Endothelial cell of umbilical vein (primary cell): ENCODE results near the gene CARNS1. TPM values are rescaled to one million over a fixed set of nuclear protein-coding genes. Genes with fewer than 3 reads are reported as not detected.

ENCODE experiments used
- BruUV-seq: library from RNA; stranded (reverse); fragments of 400-500 nt; replicated peaks from 2 replicates; lab custom pipeline; 2021; lab: Mats Ljungman, UMichigan
- CTCF ChIA-PET: fragments of 300-600, 350-600 bp; sonication (Branson Sonifier 250); formaldehyde crosslinking; loops from one replicate; lab custom pipeline; 2021; ENCODE audit warnings: antibody characterized with exemption, inconsistent platforms; lab: Charles Lee
- POLR2A ChIA-PET: fragments of 300-600, 350-600 bp; sonication (Branson Sonifier 250); formaldehyde crosslinking; loops from one replicate; lab custom pipeline; 2021; ENCODE audit warnings: antibody characterized with exemption, inconsistent platforms; lab: Charles Lee
- DNase-seq: peaks from one replicate; pipeline ENCODE4 v3.0.0-alpha.2; 2011; ENCODE audit warnings: low read depth, low spot score
- FAIRE-seq: peaks from 2 replicates; lab custom pipeline; 2011; peaks lifted over from hg19 to GRCh38; lab: Jason Lieb, UNC
- H2AFZ ChIP-seq: 2 replicates; pipeline ENCODE4 v1.6.0; 2012; ENCODE audit warnings: low read depth, low read length, control low read depth, inconsistent platforms
- H3K27ac ChIP-seq: 2 replicates; pipeline ENCODE4 v1.5.1; 2011; ENCODE audit warnings: low read depth, mild to moderate bottlenecking, control low read depth, low read length, moderate library complexity; ENCODE audit not compliant: insufficient read depth
- H3K27me3 ChIP-seq, 2 experiments: 2 replicates each; pipeline versions ENCODE4 v1.6.0 to v1.6.1; 2011; ENCODE audit warnings: low read length in 2 of 2, mixed read lengths in 1 of 2; ENCODE audit not compliant: control insufficient read depth in 2 of 2, insufficient read depth in 2 of 2
- H3K36me3 ChIP-seq, 2 experiments: 2 replicates in 1 of 2; 3 replicates in 1 of 2; pipeline ENCODE4 v1.5.1; 2011; ENCODE audit warnings: low read length in 2 of 2, mild to moderate bottlenecking in 1 of 2, moderate library complexity in 1 of 2; ENCODE audit not compliant: control insufficient read depth in 2 of 2, insufficient read depth in 2 of 2; ENCODE audit errors: extremely low read depth in 1 of 2
- H3K4me1 ChIP-seq: 3 replicates; pipeline ENCODE4 v1.5.1; 2011; ENCODE audit warnings: mild to moderate bottlenecking, low read length; ENCODE audit not compliant: control insufficient read depth, insufficient read depth; ENCODE audit errors: extremely low read depth
- H3K4me2 ChIP-seq: 2 replicates; pipeline ENCODE4 v1.6.1; 2011; ENCODE audit warnings: low read length, control low read depth, mixed read lengths; ENCODE audit not compliant: insufficient read depth
- H3K4me3 ChIP-seq, 3 experiments: fragments of 200-600 bp in 1 of 3; sonication (generic), shearing (Covaris generic) in 1 of 3; replicated peaks in 1 of 3; 2 replicates each; pipeline ENCODE4 v1.5.1; 2011 to 2016; ENCODE audit warnings: control low read depth in 3 of 3, low read length in 3 of 3, mild to moderate bottlenecking in 2 of 3, inconsistent platforms in 1 of 3, low read depth in 1 of 3, moderate library complexity in 1 of 3; ENCODE audit not compliant: insufficient read depth in 1 of 3
- H3K79me2 ChIP-seq: 2 replicates; pipeline ENCODE4 v1.6.0; 2012; ENCODE audit warnings: low read length, inconsistent platforms; ENCODE audit not compliant: control insufficient read depth, insufficient read depth
- H3K9ac ChIP-seq: replicated peaks from 2 replicates; pipeline ENCODE3; 2011; ENCODE audit warnings: low read length, control low read depth; ENCODE audit not compliant: insufficient read depth; ENCODE audit errors: extremely low read depth
- H3K9me1 ChIP-seq: replicated peaks from 3 replicates; pipeline ENCODE4 v1.6.0; 2011; ENCODE audit warnings: mild to moderate bottlenecking, low read length; ENCODE audit not compliant: control insufficient read depth, insufficient read depth; ENCODE audit errors: extremely low read depth
- H3K9me3 ChIP-seq: replicated peaks from 2 replicates; pipeline ENCODE4 v1.5.1; 2012; ENCODE audit warnings: low read length, inconsistent platforms; ENCODE audit not compliant: control insufficient read depth, insufficient read depth
- H4K20me1 ChIP-seq: replicated peaks from 2 replicates; pipeline ENCODE3; 2011; ENCODE audit warnings: mild to moderate bottlenecking, low read length; ENCODE audit not compliant: control insufficient read depth, insufficient read depth; ENCODE audit errors: extremely low read depth
- EZH2 ChIP-seq: IDR thresholded peaks from 2 replicates; pipeline ENCODE4 v1.6.1; 2012; ENCODE audit warnings: borderline replicate concordance, low read depth, mild to moderate bottlenecking, moderate library complexity, low read length, inconsistent platforms; ENCODE audit not compliant: severe bottlenecking
- FOS ChIP-seq: IDR thresholded peaks from 2 replicates; pipeline ENCODE4 v1.6.1; 2011; ENCODE audit warnings: mild to moderate bottlenecking, low read length, moderate library complexity, borderline replicate concordance; ENCODE audit not compliant: insufficient read depth
- GATA2 ChIP-seq: IDR thresholded peaks from 2 replicates; pipeline ENCODE4 v1.7.0; 2011; ENCODE audit warnings: low read depth, mild to moderate bottlenecking, moderate library complexity, mixed read lengths, low read length; ENCODE audit not compliant: insufficient read length, insufficient read depth
- JUN ChIP-seq: IDR thresholded peaks from 2 replicates; pipeline ENCODE4 v1.6.1; 2011; ENCODE audit warnings: borderline replicate concordance, low read depth; ENCODE audit not compliant: insufficient read length, insufficient read depth
- MYC ChIP-seq: IDR thresholded peaks from one replicate; pipeline ENCODE4 v1.6.1; 2011; ENCODE audit warnings: mild to moderate bottlenecking, low read depth, low read length
- POLR2AphosphoS5 ChIP-seq: IDR thresholded peaks from 2 replicates; pipeline ENCODE4 v1.6.1; 2012; ENCODE audit warnings: low read depth, mild to moderate bottlenecking, control low read depth, low read length, moderate library complexity; ENCODE audit not compliant: insufficient read depth
- dilution Hi-C: fragments of 300-500 bp; cut with MboI; formaldehyde crosslinking; loops from one replicate; pipeline ENCODE4 v1.15.0; 2019; ENCODE audit warnings: low sequenced_read_pairs; ENCODE audit not compliant: extremely low pct_ligation_motif_present
- intact Hi-C: fragments of 100-400 bp; cut with micrococcal nuclease; formaldehyde crosslinking; loops from one replicate; pipeline ENCODE4 v1.10.0; 2022
- polyA plus RNA-seq, 4 experiments: library from polyadenylated mRNA; depleted of rRNA in 3 of 4; stranded (reverse) in 3 of 4; unstranded in 1 of 4; fragments of >200 nt; gene quantifications; 2 replicates each; pipeline versions ENCODE4 v1.2.1 to v1.2.3, GENCODE V29; 2011 to 2012; ENCODE audit warnings: missing spikeins in 1 of 4
- total RNA-seq: library from RNA; stranded (reverse); gene quantifications from 2 replicates; pipeline ENCODE4 v1.2.3, GENCODE V29; 2021
- TF ChIP-seq, protein P1 (sequence below): IDR thresholded peaks from 2 replicates; pipeline ENCODE4 v1.6.1; 2011; ENCODE audit not compliant: insufficient read depth, insufficient read length
- TF ChIP-seq, protein P2 (sequence below), 2 donors: IDR thresholded peaks; 1 replicate in 1 of 2; 2 replicates in 1 of 2; pipeline ENCODE4 v1.5.1; 2011; ENCODE audit warnings: low read length in 2 of 2, mild to moderate bottlenecking in 2 of 2, moderate library complexity in 2 of 2, control low read depth in 1 of 2, inconsistent platforms in 1 of 2, low read depth in 1 of 2; ENCODE audit not compliant: insufficient read depth in 1 of 2; ENCODE audit errors: extremely low read depth in 1 of 2

The CARNS1 gene
- total and polyA plus RNA-seq, 2 donors (not counting 3 experiments of a cell fraction or from before 2014, with no cell fraction given): 0.14 to 0.35 TPM

DNA sequence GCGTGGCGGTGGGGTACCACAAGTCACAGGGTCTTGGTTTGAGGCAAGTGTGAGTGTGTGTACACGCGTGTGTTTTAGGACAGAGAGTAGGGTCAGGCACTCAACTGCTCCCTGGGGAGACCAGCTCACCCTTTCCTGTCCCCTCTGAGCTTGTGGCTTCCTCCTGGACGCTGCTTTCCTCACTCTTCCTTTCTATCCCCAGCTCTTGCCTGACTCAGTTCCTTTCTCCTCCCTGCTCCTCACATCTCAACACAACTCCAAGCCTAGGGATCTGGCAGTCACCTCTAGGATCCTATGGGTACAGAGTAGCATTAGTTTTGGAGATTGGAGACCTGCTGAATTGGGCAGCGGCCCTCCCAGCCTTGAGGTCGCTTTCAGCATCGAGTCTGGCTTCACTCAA lies 46.2 kb upstream of the CARNS1 start:
- Histone ChIP-seq H3K79me2 (peaks cover 14% of the 10 kb centered on the region), H3K9me1 (no peaks in the 10 kb centered on the region), H3K36me3 (no peaks in the 10 kb centered on the region), H3K9me3 (no peaks in the 10 kb centered on the region), H3K4me1 (peaks cover 33% of the 10 kb centered on the region), H3K9ac (no peak overlapping the region), H3K4me2 (no peak overlapping the region), H3K27ac (no peak overlapping the region), H2AFZ (no peak overlapping the region), H4K20me1 (no peaks in the 10 kb centered on the region), H3K27me3 (no peaks in the 10 kb centered on the region), H3K4me3 (no peak overlapping the region)
- TF ChIP-seq FOS (peak; percentile 52), MYC (no peak), EZH2 (no peak), POLR2AphosphoS5 (peak; percentile 27), JUN (no peak), GATA2 (no peak)
- TF ChIP-seq, protein P1, sequence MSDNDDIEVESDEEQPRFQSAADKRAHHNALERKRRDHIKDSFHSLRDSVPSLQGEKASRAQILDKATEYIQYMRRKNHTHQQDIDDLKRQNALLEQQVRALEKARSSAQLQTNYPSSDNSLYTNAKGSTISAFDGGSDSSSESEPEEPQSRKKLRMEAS: no peak
- TF ChIP-seq, protein P2, sequence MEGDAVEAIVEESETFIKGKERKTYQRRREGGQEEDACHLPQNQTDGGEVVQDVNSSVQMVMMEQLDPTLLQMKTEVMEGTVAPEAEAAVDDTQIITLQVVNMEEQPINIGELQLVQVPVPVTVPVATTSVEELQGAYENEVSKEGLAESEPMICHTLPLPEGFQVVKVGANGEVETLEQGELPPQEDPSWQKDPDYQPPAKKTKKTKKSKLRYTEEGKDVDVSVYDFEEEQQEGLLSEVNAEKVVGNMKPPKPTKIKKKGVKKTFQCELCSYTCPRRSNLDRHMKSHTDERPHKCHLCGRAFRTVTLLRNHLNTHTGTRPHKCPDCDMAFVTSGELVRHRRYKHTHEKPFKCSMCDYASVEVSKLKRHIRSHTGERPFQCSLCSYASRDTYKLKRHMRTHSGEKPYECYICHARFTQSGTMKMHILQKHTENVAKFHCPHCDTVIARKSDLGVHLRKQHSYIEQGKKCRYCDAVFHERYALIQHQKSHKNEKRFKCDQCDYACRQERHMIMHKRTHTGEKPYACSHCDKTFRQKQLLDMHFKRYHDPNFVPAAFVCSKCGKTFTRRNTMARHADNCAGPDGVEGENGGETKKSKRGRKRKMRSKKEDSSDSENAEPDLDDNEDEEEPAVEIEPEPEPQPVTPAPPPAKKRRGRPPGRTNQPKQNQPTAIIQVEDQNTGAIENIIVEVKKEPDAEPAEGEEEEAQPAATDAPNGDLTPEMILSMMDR (IDR thresholded peaks at IDR 0.05; ENCODE audit: extremely low read depth in 1 of 2, insufficient read depth in 1 of 2, low read depth in 1 of 2, low read length in 2 of 2): no peak
- ChIA-PET CTCF (interaction anchor here (0.9 to 19.7 kb wide), 5 partner anchors 12 to 106 kb away, joined by 4 to 1051 read pairs (median 6); partner anchors contain the start of gene POLD4), POLR2A (interaction anchor here (0.6 kb wide), 1 partner anchor 52 kb away, joined by 4 read pairs; no protein-coding TSS in a partner anchor)
- dilution Hi-C loops: no loop called here
- peak; percentile 81 for FAIRE-seq
- intact Hi-C loops: no loop called here
- no TSS peak for BruUV-seq
- no peak for DNase-seq
